Hepatocyte (in vitro differentiated cells): ENCODE results near the gene PPFIA2.

ENCODE experiments used
- EZH2 ChIP-seq: fragments of 200-600 bp; sonication (generic); IDR thresholded peaks from 2 replicates; pipeline ENCODE4 v1.6.1; 2016; ENCODE audit warnings: antibody characterized with exemption, mild to moderate bottlenecking, borderline replicate concordance
- TF ChIP-seq, protein P1 (sequence below): fragments of 200-600 bp; sonication (generic); IDR thresholded peaks from 2 replicates; pipeline ENCODE4 v1.5.1; 2016; ENCODE audit warnings: antibody characterized with exemption, mild to moderate bottlenecking; ENCODE audit not compliant: poor library complexity

DNA sequence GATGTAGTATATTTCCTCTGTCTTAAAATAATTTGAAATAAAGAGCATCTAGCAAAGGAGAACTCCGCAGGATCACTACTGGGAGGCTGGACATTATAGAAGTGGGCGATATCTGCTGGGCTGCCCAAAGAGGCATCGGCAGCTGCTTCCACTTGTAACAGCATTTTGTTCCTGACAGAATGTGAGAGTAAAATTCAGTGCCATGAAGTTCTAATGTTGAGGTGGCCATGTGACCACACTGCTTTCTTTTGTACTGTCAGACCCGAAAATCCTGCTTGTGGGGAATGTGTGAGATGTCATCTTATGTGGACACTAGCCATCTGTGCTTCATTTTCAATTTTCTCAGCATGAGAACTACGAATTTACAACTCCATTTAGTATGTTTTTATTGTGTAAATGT lies 529.4 kb downstream of the PPFIA2 start:
- TF ChIP-seq, protein P1, sequence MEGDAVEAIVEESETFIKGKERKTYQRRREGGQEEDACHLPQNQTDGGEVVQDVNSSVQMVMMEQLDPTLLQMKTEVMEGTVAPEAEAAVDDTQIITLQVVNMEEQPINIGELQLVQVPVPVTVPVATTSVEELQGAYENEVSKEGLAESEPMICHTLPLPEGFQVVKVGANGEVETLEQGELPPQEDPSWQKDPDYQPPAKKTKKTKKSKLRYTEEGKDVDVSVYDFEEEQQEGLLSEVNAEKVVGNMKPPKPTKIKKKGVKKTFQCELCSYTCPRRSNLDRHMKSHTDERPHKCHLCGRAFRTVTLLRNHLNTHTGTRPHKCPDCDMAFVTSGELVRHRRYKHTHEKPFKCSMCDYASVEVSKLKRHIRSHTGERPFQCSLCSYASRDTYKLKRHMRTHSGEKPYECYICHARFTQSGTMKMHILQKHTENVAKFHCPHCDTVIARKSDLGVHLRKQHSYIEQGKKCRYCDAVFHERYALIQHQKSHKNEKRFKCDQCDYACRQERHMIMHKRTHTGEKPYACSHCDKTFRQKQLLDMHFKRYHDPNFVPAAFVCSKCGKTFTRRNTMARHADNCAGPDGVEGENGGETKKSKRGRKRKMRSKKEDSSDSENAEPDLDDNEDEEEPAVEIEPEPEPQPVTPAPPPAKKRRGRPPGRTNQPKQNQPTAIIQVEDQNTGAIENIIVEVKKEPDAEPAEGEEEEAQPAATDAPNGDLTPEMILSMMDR = no peak
- TF ChIP-seq EZH2 = no peak
